Suprapubic skin (tissue), 4 donors: ENCODE data around the gene PGAM5. TPM values are rescaled to one million over a fixed set of nuclear protein-coding genes. Genes with fewer than 3 reads are reported as not detected.

Source experiments
- DNase-seq, 2 donors: peaks; one replicate each; pipeline ENCODE4 v3.0.0-alpha.2; 2019; ENCODE audit warnings: low spot score in 2 of 2
- H3K27ac ChIP-seq: fragments of 200-600 bp; sonication (generic); one replicate; pipeline ENCODE4 v1.5.1; 2019
- H3K27me3 ChIP-seq: fragments of 200-600 bp; sonication (generic); one replicate; pipeline ENCODE4 v1.5.1; 2019
- H3K36me3 ChIP-seq: fragments of 200-600 bp; sonication (generic); one replicate; pipeline ENCODE4 v1.5.1; 2019
- H3K4me1 ChIP-seq: fragments of 200-600 bp; sonication (generic); one replicate; pipeline ENCODE4 v1.5.1; 2019
- H3K4me3 ChIP-seq: fragments of 200-600 bp; sonication (generic); one replicate; pipeline ENCODE4 v1.5.1; 2019; ENCODE audit warnings: mild to moderate bottlenecking
- H3K9me3 ChIP-seq: fragments of 200-600 bp; sonication (generic); one replicate; pipeline ENCODE4 v1.5.1; 2019
- CTCF ChIP-seq, 2 donors: fragments of 200-600 bp in 1 of 2; fragments of 450-650 bp in 1 of 2; sonication (generic) in 1 of 2; IDR thresholded peaks; one replicate each; pipeline ENCODE4 v1.5.1; 2016 to 2019; ENCODE audit warnings: antibody characterized with exemption in 2 of 2, mild to moderate bottlenecking in 1 of 2, moderate library complexity in 1 of 2
- EP300 ChIP-seq: sonication (generic); formaldehyde crosslinking; IDR thresholded peaks from one replicate; pipeline ENCODE4 v1.6.1; 2017; ENCODE audit warnings: antibody characterized with exemption
- POLR2A ChIP-seq, 2 donors: fragments of 450-650 bp; IDR thresholded peaks; one replicate each; pipeline ENCODE4 v1.6.1; 2017; ENCODE audit warnings: antibody characterized with exemption in 2 of 2, mild to moderate bottlenecking in 2 of 2, moderate library complexity in 2 of 2
- POLR2AphosphoS5 ChIP-seq, 3 donors: sonication (generic); formaldehyde crosslinking; IDR thresholded peaks; one replicate each; pipeline ENCODE4 v1.6.1; 2017; ENCODE audit warnings: antibody characterized with exemption in 3 of 3
- WGBS: methylation state at CpG from one replicate; pipeline ENCODE4 v1.1.5; 2018; 5-methylcytosine and 5-hydroxymethylcytosine counted together
- total RNA-seq, 4 donors: library from RNA; depleted of rRNA; stranded (reverse); fragments of >200 nt; gene quantifications; one replicate each; pipeline ENCODE4 v1.1.0, GENCODE V29; 2016

Gene PGAM5
- total RNA-seq, 4 donors from 2014 or later, result 31.4 to 43.1 (median 38.7) TPM

DNA sequence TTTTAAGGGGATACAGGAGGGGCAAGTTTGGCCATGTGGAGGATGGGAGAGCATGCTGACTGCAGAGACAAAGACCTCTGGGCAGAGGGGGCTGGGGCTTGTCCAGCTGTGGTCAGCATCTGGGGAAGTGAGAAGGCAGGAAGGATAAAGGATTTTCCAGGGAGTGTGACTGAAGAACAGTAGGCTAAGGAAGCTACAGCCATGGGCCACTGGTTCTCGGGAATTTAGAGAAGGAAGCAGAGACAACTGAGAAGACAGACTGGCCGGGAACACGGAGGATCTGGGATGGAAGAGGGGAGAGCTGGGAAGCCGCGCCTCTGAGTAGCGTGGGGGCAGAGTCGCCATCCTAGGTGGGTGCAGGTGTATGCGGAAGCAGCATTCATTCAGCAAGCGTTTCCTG is 7.0 kb upstream of the PGAM5 start:
- Histone ChIP-seq H3K4me1 (no peaks in the 10 kb centered on the region), H3K36me3 (peaks cover 13% of the 10 kb centered on the region), H3K27ac (no peak overlapping the region), H3K4me3 (no peak overlapping the region), H3K9me3 (no peaks in the 10 kb centered on the region), H3K27me3 (no peaks in the 10 kb centered on the region)
- WGBS, result 89% methylated on average over 9 of the region's 9 CpGs
- no peak for DNase-seq
- TF ChIP-seq CTCF (IDR thresholded peaks at IDR 0.05) (no peak), POLR2AphosphoS5 (IDR thresholded peaks at IDR 0.05) (no peak), EP300 (no peak), POLR2A (IDR thresholded peaks at IDR 0.05) (no peak)

GRCh38 chr12:132707241-132707640 is 3.4 kb upstream of the PGAM5 start:
- peaks cover 11% of the 10 kb centered on the region for H3K36me3 ChIP-seq
- 99% methylated on average over 5 of the region's 6 CpGs for WGBS
- H3K9me3 ChIP-seq, result no peaks in the 10 kb centered on the region
- H3K4me3 ChIP-seq, result no peak overlapping the region
- peaks cover 24% of the 10 kb centered on the region for H3K4me1 ChIP-seq
- no peaks in the 10 kb centered on the region for H3K27me3 ChIP-seq
- TF ChIP-seq CTCF (IDR thresholded peaks at IDR 0.05), result no peak
- no peak for TF ChIP-seq POLR2AphosphoS5 (IDR thresholded peaks at IDR 0.05)
- no peak for TF ChIP-seq POLR2A (IDR thresholded peaks at IDR 0.05)
- no peak for TF ChIP-seq EP300
- DNase-seq, result no peak
- no peak overlapping the region for H3K27ac ChIP-seq

GRCh38 chr12:132708150-132708549 is 2.5 kb upstream of the PGAM5 start:
- Histone ChIP-seq H3K4me1 (peaks cover 33% of the 10 kb centered on the region), H3K9me3 (no peaks in the 10 kb centered on the region), H3K27me3 (no peaks in the 10 kb centered on the region), H3K4me3 (no peak overlapping the region), H3K36me3 (peaks cover 9% of the 10 kb centered on the region), H3K27ac (no peak overlapping the region)
- WGBS, result 80% methylated on average over 2 of the region's 2 CpGs
- TF ChIP-seq EP300, result no peak
- TF ChIP-seq CTCF (IDR thresholded peaks at IDR 0.05), result no peak
- TF ChIP-seq POLR2AphosphoS5 (IDR thresholded peaks at IDR 0.05), result no peak
- TF ChIP-seq POLR2A (IDR thresholded peaks at IDR 0.05), result no peak
- no peak for DNase-seq

DNA sequence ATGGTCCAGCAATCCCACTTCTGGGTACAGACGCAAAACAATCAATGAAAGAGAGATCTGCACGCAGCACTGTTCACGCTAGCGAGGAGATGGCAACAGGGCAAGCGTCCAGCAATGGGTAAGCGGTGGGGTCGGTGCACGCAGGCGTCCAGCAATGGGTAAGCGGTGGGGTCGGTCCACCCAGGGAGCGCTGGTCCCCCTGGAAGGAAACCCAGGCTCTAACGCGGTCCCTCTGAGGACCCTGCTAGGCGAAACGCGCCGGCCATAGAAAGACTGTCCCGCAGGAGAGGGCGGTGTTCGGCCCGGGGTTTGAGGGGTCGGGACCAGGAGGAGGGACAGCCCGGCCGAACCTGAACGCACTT is 618 bp upstream of the PGAM5 start:
- no peak for TF ChIP-seq POLR2A (IDR thresholded peaks at IDR 0.05)
- TF ChIP-seq CTCF (IDR thresholded peaks at IDR 0.05), result no peak
- no peak for TF ChIP-seq EP300
- TF ChIP-seq POLR2AphosphoS5 (IDR thresholded peaks at IDR 0.05), result no peak
- no peak for DNase-seq

DNA sequence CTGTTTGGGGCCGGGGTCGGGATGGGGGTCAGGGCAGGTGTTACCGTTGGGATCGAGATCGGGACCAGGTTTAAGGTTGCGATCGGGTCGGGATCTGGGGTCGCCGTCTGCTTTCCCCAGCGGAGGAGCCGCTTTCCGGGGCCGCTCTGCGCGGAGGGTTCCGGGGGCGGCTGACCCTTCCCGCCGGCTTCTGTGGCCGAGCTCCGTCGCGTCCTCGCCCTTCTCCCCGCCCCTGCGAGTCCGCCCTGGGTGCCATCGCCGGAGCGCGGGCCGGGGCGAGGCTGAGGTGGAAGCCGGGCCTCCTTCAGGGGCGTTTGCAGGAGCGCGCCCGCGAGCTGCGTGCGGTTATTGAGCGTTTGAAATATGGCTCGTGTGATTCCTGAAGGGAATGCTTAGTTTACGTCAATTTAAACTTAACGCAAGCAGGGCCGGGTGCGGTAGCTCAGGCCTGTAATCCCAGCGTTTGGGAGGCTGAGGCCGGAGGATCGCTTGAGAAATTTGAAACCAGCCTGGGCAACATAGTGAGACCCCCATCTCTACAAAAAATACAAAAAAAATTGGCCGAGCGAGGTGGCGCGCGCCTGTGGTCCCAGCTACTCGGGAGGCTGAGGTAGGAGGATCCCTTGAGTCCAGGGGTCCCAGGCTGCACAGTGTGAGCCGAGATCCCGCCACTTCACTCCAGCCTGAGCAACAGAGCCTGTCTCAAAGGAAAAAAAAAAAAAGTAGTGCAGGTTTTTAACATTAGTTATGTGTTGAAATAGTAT is 620 bp downstream of the PGAM5 start:
- Histone ChIP-seq H3K36me3 (peaks cover 19% of the 10 kb centered on the region), H3K27me3 (no peaks in the 10 kb centered on the region), H3K4me3 (peak overlapping the region; percentile 98), H3K4me1 (peaks cover 33% of the 10 kb centered on the region), H3K27ac (peak overlapping the region; percentile 80), H3K9me3 (no peaks in the 10 kb centered on the region)
- DNase-seq, result peak in 1 of 2 donors; percentile 74
- TF ChIP-seq EP300 (no peak), POLR2AphosphoS5 (IDR thresholded peaks at IDR 0.05) (no peak), CTCF (IDR thresholded peaks at IDR 0.05) (no peak), POLR2A (IDR thresholded peaks at IDR 0.05) (no peak)
- WGBS, result 12% methylated on average over 49 of the region's 59 CpGs

More for the DNA sequence above, 618 bp upstream of the PGAM5 start:
- no peaks in the 10 kb centered on the region for H3K9me3 ChIP-seq
- H3K4me1 ChIP-seq, result peaks cover 33% of the 10 kb centered on the region
- under 1% methylated on average over 17 of the region's 26 CpGs for WGBS
- peak overlapping the region; percentile 98 for H3K4me3 ChIP-seq
- H3K27ac ChIP-seq, result peak overlapping the region; percentile 80
- peaks cover 8% of the 10 kb centered on the region for H3K36me3 ChIP-seq
- H3K27me3 ChIP-seq, result no peaks in the 10 kb centered on the region
